HG02678 (cell line): ENCODE results near the gene OR6C68.
"Not testable (repeated sequence)": the region's sequence is repeated elsewhere in the genome, so short reads cannot be mapped to it uniquely, and the experiment has no call there.

ENCODE experiments used
- ATAC-seq: cut with Tn5 transposase; IDR thresholded peaks from one replicate; pipeline ENCODE4 v1.9.1; 2021; ENCODE audit warnings: mild to moderate bottlenecking, moderate library complexity; ENCODE audit not compliant: unreplicated experiment

The OR6C68 gene

DNA sequence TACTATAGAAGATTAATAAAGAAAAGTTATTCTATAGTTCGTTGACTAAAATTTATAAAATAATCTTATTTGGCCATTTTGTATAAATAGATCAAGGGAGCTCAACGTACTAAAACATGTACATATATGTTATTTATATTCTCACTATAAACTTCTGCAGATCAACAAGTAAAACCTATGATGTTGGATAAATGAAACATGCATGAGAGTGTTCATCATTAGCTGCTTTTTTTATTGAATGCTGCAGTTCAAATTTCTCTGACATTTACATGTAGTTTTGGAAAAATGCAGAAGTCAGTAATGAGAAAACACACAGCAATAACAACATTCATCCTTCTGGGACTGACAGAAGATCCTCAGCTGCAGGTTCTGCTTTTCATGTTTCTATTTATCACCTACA lies at the start of gene OR6C68:
TSS of gene OR6C68 (plus strand) at position 301 of the 400 bp plus-strand sequence. CDS start at position 301, 0 bp downstream.
- no peak for ATAC-seq

GRCh38 chr12:55443776-55444175 lies 48.4 kb upstream of the OR6C68 start, which contains the start of gene OR6C2:
Gene OR6C2 (plus strand): TSS chr12:55444076. CDS start chr12:55452214, 8,138 bp downstream.
- no peak for ATAC-seq

DNA sequence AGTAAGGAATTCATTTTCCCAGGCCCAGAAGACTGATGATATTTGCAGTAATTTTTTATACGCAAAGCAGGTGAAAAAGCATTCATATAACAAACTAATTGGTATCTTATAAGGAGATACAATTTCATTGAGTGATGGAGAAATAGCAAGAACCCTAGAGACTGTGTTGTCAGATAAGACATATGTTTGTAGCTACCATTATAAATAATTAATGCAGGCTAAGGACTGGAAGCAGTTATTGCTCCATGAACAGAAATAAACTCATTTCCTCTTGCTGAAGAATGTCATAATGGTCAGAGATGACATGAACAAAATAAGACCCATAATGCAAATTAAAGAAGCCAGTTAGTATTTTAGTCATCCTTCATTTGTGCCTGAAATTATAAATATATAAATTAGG lies 46.8 kb upstream of the OR6C68 start:
- no peak for ATAC-seq

DNA sequence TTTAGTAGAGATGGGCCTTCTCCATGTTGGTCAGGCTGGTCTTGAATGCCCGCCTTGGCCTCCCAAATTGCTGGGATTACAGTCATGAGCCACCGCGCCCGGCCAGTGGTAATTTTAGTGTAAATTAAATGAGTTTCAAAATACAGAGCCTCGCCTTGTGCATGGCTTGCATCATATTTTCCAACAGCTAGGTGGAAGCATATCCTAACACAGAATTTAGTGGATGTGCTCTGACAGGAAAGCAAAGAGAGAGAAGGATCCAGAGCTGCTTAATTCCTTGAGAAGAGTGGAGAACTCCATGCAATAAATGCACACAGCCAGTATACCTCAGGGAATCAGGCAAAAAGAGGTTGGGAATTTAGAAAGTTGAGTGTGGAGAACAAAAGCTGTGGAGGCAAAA lies 45.9 kb upstream of the OR6C68 start:
- ATAC-seq: no peak

DNA sequence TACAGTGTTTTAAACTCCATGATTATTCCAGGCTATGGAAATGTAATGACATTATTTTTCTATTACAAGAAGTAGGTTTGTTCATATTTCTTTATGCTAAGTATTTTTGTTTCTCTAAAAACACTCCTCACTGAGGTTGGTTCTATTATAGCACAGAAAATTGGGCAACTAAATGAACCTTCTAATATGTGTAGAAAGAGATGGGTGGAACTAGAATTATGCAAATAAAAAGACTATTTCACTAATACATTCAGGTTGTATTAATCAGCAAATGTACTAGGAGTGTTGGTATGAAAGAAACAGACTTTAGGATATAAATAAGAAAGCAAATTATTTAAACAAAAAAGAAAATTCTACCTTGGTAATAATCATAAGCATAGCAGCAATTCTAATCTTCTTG lies 43.4 kb upstream of the OR6C68 start:
- no peak for ATAC-seq

DNA sequence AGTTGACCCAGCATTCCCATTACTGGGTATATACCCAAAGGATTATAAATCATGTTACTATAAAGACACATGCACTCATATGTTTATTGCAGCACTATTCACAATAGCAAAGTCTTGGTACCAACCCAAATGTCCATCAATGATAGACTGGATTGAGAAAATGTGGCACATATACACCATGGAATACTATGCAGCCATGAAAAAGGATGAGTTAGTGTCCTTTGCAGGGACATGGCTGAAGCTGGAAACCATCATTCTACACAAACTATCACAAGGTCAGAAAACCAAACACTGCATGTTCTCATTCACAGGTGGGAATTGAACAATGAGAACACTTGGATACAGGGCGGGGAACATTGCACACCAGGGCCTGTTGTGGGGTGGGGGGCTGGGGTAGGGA lies 27.3 kb upstream of the OR6C68 start:
- not testable (repeated sequence) for ATAC-seq

DNA sequence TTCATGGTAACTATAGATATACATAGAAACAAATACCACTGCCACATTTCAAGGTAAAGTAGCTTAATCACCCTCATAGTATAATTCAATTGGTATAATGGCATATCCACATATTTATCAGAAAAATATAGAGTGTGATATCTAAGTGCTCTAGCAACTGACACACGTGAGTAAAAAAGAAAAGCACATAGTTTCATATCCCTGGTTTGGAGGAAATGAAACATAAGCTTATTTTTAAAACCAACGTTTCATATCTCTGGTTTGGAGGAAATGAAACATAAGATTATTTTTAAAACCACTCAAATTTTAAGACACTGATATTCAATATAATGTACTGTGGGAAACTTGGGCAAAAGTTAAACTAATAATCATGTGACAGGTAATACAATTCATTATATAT lies 24.3 kb upstream of the OR6C68 start:
- ATAC-seq: peak; percentile 57

DNA sequence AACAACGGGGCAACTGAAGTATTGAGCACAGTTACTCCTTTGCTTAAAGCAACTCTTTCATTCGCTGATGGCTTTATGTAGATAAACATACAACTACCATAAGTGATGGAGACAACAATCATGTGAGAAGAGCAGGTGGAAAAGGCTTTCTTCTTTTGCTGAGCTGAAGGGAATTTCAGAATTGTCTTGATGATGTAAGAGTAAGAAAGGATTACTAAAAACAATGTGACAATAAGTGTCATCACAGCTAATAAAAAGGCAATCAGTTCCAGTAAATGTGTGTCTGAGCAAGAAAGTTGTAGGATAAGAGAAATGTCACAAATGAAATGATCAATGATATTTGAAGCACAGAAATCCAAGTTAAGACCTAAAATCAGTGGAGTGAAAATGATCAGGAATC lies 22.9 kb upstream of the OR6C68 start:
- no peak for ATAC-seq

- ATAC-seq: no peak
Measured at GRCh38 chr12:55470088-55470829, 21.9 kb upstream of the OR6C68 start, which contains the start of gene OR6C70. Gene OR6C70 (minus strand): TSS chr12:55470138. CDS start chr12:55470138, 0 bp downstream.

- ATAC-seq: no peak
Measured at GRCh38 chr12:55472264-55472663, 19.9 kb upstream of the OR6C68 start.

DNA sequence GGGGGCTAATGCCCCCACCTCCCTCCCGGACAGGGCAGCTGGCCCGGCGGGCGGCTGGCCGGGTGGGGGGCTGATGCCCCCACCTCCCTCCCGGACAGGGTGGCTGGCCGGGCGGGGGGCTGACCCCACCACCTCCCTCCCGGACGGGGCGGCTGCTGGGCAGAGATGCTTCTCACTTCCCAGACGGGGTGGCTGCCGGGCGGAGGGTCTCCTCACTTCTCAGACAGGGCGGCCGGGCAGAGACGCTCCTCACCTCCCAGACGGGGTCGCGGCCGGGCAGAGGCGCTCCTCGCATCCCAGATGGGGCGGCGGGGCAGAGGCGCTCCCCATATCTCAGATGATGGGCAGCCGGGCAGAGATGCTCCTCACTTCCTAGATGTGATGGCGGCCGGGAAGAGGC lies 13.0 kb upstream of the OR6C68 start:
- not testable (repeated sequence) for ATAC-seq

DNA sequence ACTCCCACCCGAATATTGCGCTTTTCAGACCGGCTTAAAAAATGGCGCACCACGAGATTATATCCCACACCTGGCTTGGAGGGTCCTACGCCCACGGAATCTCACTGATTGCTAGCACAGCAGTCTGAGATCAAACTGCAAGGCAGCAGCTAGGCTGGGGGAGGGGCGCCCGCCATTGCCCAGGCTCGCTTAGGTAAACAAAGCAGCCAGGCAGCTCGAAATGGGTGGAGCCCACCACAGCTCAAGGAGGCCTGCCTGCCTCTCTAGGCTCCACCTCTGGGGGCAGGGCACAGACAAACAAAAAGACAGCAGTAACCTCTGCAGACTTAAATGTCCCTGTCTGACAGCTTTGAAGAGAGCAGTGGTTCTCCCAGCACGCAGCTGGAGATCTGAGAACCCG lies 7.9 kb upstream of the OR6C68 start:
- ATAC-seq: not testable (repeated sequence)

- no peak for ATAC-seq
Measured at GRCh38 chr12:55495490-55495889, 3.3 kb downstream of the OR6C68 start.

DNA sequence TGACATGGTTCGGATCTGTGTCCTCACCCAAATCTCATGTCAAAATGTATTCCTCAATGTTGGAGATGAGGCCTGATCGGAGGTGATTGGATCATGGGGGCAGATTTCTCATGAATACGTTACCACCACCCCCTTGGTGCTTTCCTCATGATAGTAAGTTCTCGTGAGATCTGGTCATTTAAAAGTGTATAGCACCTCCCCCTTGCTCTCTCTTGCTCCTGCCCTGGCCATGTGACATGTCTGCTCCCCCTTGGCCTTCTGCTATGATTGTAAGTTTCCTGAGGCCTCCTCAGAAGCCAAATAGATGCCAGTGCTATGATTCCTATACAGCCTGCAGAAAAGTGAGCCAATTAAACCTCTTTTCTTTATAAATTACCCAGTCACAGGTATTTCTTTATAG lies 7.1 kb downstream of the OR6C68 start:
- ATAC-seq: no peak

GRCh38 chr12:55499810-55500252 lies 7.7 kb downstream of the OR6C68 start:
- no peak for ATAC-seq

- no peak for ATAC-seq
Measured at GRCh38 chr12:55501601-55502000, 9.4 kb downstream of the OR6C68 start.

DNA sequence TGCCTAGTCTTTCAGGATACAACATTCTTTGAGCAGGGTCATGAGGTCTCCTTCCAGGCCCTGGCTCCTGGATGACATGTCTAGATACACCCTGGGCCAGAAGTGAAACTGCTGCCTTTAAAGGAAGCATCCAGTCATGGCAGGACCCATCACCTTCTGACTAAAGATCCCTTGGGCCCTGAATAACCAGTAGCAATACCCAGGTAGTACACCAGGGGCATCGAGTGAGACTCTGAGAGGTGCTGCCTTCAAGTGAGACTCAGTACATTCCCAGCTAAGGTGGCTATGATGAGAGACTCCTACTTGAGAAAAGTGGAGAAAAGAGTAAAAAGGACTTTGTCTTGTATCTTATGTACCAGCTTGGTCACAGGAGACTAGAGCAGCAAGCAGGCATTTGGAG lies 23.5 kb downstream of the OR6C68 start:
- peak; percentile 50 for ATAC-seq

GRCh38 chr12:55516391-55516790 lies 24.2 kb downstream of the OR6C68 start:
- ATAC-seq: no peak
